Colonic mucosa (tissue), 4 donors: ENCODE results near the gene SF3B1. TPM values are rescaled to one million over a fixed set of nuclear protein-coding genes. Genes with fewer than 3 reads are reported as not detected.

Source experiments
- DNase-seq: peaks from one replicate; pipeline ENCODE4 v3.0.0-alpha.2; 2020
- H3K27ac ChIP-seq: fragments of 200-600 bp; one replicate; pipeline ENCODE4 v1.8.0; 2021
- H3K27me3 ChIP-seq: fragments of 200-600 bp; one replicate; pipeline ENCODE4 v1.8.0; 2021
- H3K36me3 ChIP-seq: fragments of 200-600 bp; one replicate; pipeline ENCODE4 v1.8.0; 2021
- H3K4me1 ChIP-seq: fragments of 200-600 bp; one replicate; pipeline ENCODE4 v1.8.0; 2021; ENCODE audit warnings: mild to moderate bottlenecking
- H3K4me3 ChIP-seq: fragments of 200-600 bp; one replicate; pipeline ENCODE4 v1.8.0; 2021
- H3K9ac ChIP-seq, 2 donors: one replicate each; pipeline ENCODE4 v1.7.0; 2013; ENCODE audit warnings: control low read depth in 2 of 2, low read depth in 2 of 2, low read length in 2 of 2
- H3K9me3 ChIP-seq: fragments of 200-600 bp; one replicate; pipeline ENCODE4 v1.8.0; 2021
- intact Hi-C: fragments of 100-400 bp; cut with DNase I; formaldehyde crosslinking; loops from one replicate; pipeline ENCODE4 v1.14.1; 2022
- total RNA-seq, 2 donors: library from RNA; stranded (reverse); fragmentation: NEBNext Ultra II Directional in 1 of 2; extraction: Animal tissue kit (Norgen Biotek cat#: 25700) in 1 of 2; gene quantifications; one replicate each; pipeline ENCODE4 v1.2.1, GENCODE V29; 2021
- TF ChIP-seq, protein P1 (sequence below): fragments of 200-600 bp; IDR thresholded peaks from one replicate; pipeline ENCODE4 v1.8.0; 2022; ENCODE audit warnings: antibody characterized with exemption, mild to moderate bottlenecking
- donor health status: healthy.
- donor health status: DM: no; HTN: no; CAD: no.
- donor health status: DM: no; HTN: no; CAD: no.

SF3B1 gene
- total RNA-seq, 2 donors from 2014 or later: 186 to 242 TPM

DNA sequence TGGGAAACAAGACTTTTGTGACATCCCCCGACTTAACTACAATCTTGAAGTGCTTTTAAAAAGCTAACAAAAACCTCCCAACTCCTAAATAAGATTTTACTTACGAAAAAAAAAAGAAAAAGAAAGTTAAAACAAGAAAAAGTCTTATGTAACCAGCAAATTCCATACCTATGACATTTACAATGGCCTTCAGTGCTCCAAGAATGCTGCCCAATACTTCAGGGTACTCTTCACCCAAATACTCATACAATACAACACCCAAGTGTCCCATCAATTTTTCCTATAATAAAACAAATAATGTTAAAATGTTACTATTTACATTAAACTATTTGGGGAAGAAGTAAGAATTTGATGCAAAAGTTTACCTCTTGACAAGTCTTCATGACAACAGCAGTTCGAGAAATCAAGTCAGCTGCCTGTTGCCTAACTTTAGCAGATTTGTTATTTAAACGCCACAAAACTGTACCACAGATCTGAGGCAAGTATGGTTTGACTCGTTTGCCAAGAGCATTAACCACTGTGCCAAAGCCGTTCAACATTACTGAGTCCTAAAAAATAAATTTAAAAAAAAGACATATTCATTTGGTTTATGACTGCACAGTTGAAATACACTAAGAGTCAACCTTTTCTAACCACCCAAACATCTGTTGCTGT, 34.8 kb downstream of the SF3B1 start:
- Histone ChIP-seq H3K4me1 (no peaks in the 10 kb centered on the region), H3K9me3 (no peaks in the 10 kb centered on the region), H3K36me3 (peaks cover 15% of the 10 kb centered on the region), H3K27ac (no peak overlapping the region), H3K9ac (no peak overlapping the region), H3K27me3 (no peaks in the 10 kb centered on the region), H3K4me3 (no peak overlapping the region)
- no peak for DNase-seq
- intact Hi-C loops: loop anchor here (10.0 kb wide), 1 partner anchor 625 kb away; no protein-coding TSS in a partner anchor
- TF ChIP-seq, protein P1, sequence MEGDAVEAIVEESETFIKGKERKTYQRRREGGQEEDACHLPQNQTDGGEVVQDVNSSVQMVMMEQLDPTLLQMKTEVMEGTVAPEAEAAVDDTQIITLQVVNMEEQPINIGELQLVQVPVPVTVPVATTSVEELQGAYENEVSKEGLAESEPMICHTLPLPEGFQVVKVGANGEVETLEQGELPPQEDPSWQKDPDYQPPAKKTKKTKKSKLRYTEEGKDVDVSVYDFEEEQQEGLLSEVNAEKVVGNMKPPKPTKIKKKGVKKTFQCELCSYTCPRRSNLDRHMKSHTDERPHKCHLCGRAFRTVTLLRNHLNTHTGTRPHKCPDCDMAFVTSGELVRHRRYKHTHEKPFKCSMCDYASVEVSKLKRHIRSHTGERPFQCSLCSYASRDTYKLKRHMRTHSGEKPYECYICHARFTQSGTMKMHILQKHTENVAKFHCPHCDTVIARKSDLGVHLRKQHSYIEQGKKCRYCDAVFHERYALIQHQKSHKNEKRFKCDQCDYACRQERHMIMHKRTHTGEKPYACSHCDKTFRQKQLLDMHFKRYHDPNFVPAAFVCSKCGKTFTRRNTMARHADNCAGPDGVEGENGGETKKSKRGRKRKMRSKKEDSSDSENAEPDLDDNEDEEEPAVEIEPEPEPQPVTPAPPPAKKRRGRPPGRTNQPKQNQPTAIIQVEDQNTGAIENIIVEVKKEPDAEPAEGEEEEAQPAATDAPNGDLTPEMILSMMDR: no peak

DNA sequence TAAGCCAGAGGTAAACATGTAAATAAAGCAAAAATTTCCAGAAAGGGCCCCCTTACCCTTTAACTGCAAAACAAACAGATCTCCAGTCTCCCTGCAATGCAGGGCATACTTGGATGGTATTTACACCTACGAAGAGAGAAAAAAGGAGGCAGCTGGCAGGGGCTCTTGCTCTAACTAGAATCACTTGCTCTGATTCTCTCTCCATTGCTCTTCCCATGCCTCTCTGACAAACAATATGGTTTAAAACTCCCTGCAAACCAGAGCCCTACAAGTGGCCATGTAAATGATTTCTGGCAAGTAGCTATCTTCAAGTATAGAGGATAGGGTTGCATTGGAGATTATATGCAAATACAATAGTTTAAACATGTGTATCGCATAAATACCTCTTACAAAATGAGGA, 35.9 kb downstream of the SF3B1 start:
- DNase-seq: no peak
- intact Hi-C loops: no loop called here
- Histone ChIP-seq H3K27ac (no peak overlapping the region), H3K36me3 (peaks cover 24% of the 10 kb centered on the region), H3K27me3 (no peaks in the 10 kb centered on the region), H3K9me3 (no peaks in the 10 kb centered on the region), H3K9ac (no peak overlapping the region), H3K4me1 (no peaks in the 10 kb centered on the region), H3K4me3 (no peak overlapping the region)
- TF ChIP-seq, protein P1: no peak

DNA sequence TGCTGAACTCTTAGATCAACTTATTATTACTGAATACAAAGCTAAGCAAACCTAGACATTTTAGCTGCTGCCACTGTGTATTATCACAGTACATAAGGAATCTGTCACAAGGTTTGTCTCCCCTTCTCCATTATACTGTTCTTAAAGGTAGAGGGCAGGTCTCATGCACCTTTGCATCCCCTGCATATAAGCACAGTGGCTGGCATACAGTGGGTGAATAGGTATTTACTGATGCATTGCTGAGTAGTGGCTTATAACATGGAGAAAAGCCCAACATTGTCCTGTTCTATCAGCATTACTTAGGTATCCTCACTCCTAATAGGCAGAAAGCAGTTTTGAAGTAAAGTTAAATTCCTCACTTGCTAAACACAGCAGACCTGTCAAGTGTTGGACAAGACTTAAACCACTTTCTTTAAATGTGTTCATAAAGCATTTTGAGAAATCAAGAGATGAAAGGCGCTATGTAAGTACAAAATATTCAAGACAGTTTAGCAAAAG, 43.6 kb downstream of the SF3B1 start:
- no peaks in the 10 kb centered on the region for H3K9me3 ChIP-seq
- TF ChIP-seq, protein P1: no peak
- peaks cover 12% of the 10 kb centered on the region for H3K36me3 ChIP-seq
- H3K4me1 ChIP-seq: no peaks in the 10 kb centered on the region
- no peak overlapping the region for H3K9ac ChIP-seq
- no peaks in the 10 kb centered on the region for H3K27me3 ChIP-seq
- H3K27ac ChIP-seq: no peak overlapping the region
- H3K4me3 ChIP-seq: no peak overlapping the region
- intact Hi-C loops: no loop called here
- no peak for DNase-seq

GRCh38 chr2:197388866-197389587, 45.8 kb downstream of the SF3B1 start:
- H3K9ac ChIP-seq: no peak overlapping the region
- no peak overlapping the region for H3K27ac ChIP-seq
- H3K4me3 ChIP-seq: no peak overlapping the region
- no peak for DNase-seq
- H3K36me3 ChIP-seq: no peaks in the 10 kb centered on the region
- H3K27me3 ChIP-seq: no peaks in the 10 kb centered on the region
- H3K4me1 ChIP-seq: no peaks in the 10 kb centered on the region
- TF ChIP-seq, protein P1: no peak
- intact Hi-C loops: no loop called here
- no peaks in the 10 kb centered on the region for H3K9me3 ChIP-seq

DNA sequence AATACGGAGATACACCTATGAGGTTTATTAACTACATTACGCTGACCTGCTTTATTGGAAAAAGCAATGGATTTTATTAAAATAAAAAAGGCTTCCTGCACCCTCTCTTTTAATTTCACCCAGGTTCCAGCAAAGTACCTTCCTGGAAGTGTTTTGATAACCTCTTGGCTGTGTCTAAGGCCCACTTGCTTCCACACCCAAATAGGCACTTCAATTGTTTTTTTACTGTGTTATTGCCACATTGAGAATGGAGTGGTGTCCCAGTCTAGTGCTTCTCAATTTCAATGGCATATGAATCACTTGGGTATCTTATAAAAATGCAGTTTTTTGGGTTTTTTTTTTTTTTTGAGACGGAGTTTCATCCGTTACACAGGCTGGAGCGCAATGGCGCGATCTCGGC, 47.6 kb downstream of the SF3B1 start:
- Histone ChIP-seq H3K4me1 (no peaks in the 10 kb centered on the region), H3K4me3 (no peak overlapping the region), H3K36me3 (no peaks in the 10 kb centered on the region), H3K9me3 (no peaks in the 10 kb centered on the region), H3K27ac (no peak overlapping the region), H3K27me3 (no peaks in the 10 kb centered on the region), H3K9ac (no peak overlapping the region)
- DNase-seq: no peak
- TF ChIP-seq, protein P1: no peak
- intact Hi-C loops: no loop called here
